Esophagus muscularis mucosa (tissue), 3 donors: ENCODE results near the gene PGK1.

ENCODE experiments used
- POLR2A ChIP-seq: fragments of 450-650 bp; IDR thresholded peaks from one replicate; pipeline ENCODE4 v1.6.1; 2017; ENCODE audit warnings: antibody characterized with exemption, moderate library complexity, mild to moderate bottlenecking, low read depth
- POLR2AphosphoS5 ChIP-seq, 2 donors: sonication (generic); formaldehyde crosslinking; IDR thresholded peaks; one replicate each; pipeline ENCODE4 v1.6.1; 2017; ENCODE audit warnings: antibody characterized with exemption in 2 of 2
- TF ChIP-seq, protein P1 (sequence below), 3 experiments: fragments of 200-600 bp in 2 of 3; fragments of 450-650 bp in 1 of 3; sonication (generic) in 2 of 3; IDR thresholded peaks; one replicate each; pipeline ENCODE4 v1.5.1; 2017 to 2019; ENCODE audit warnings: antibody characterized with exemption in 3 of 3, mild to moderate bottlenecking in 2 of 3, moderate library complexity in 1 of 3

DNA sequence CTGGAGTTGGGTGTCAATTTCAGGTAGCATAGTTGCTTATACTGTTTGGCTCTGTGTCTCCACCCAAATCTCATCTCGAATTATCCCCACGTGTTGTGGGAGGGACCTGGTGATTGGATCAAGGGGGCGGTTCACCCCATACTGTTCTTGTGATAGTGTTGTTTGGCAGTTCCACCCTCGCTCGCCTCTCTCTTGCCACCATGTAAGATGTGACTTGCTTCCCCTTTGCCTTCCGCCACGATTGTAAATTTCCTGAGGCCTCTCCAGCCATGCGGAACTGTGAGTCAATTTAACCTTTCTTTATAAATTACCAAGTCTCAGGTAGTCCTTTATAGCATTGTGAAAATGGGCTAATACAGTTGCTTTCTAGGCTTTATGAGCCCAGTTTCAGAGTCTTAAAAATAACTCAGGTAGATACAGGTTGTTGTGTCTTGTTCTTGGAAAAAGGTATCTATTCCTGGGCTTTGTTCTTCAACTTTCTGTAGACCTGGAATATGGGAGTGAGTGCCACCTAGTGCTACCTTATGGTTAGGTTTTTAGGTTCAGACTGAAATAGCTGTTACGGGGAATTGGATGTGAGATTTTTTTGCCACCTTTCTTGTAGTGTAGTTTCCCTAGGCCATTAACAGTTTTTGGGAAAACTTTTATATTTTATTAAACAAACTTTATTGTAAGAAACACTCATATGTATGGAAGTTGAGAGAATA, 15.6 kb downstream of the PGK1 start:
- TF ChIP-seq, protein P1, sequence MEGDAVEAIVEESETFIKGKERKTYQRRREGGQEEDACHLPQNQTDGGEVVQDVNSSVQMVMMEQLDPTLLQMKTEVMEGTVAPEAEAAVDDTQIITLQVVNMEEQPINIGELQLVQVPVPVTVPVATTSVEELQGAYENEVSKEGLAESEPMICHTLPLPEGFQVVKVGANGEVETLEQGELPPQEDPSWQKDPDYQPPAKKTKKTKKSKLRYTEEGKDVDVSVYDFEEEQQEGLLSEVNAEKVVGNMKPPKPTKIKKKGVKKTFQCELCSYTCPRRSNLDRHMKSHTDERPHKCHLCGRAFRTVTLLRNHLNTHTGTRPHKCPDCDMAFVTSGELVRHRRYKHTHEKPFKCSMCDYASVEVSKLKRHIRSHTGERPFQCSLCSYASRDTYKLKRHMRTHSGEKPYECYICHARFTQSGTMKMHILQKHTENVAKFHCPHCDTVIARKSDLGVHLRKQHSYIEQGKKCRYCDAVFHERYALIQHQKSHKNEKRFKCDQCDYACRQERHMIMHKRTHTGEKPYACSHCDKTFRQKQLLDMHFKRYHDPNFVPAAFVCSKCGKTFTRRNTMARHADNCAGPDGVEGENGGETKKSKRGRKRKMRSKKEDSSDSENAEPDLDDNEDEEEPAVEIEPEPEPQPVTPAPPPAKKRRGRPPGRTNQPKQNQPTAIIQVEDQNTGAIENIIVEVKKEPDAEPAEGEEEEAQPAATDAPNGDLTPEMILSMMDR (IDR thresholded peaks at IDR 0.05), result peak in 1 of 3 experiments; percentile 23
- no peak for TF ChIP-seq POLR2A
- no peak for TF ChIP-seq POLR2AphosphoS5 (IDR thresholded peaks at IDR 0.05)
